Endodermal cell (in vitro differentiated cells): ENCODE measurements around the gene GABRB2. TPM values are rescaled to one million over a fixed set of nuclear protein-coding genes. Genes with fewer than 3 reads are reported as not detected.

ENCODE experiments used
- DNase-seq: peaks from one replicate; pipeline ENCODE4 v3.0.0-alpha.2; 2017
- H3K27ac ChIP-seq: 2 replicates; pipeline ENCODE4 v1.5.1; 2013; ENCODE audit warnings: mild to moderate bottlenecking, low read depth, low read length, moderate library complexity
- H3K27me3 ChIP-seq: 2 replicates; pipeline ENCODE4 v1.6.1; 2013; ENCODE audit warnings: mild to moderate bottlenecking, low read length, moderate library complexity; ENCODE audit not compliant: insufficient read depth, control insufficient read depth, poor library complexity, severe bottlenecking
- H3K36me3 ChIP-seq: 2 replicates; pipeline ENCODE4 v1.7.0; 2013; ENCODE audit warnings: mild to moderate bottlenecking, low read length, moderate library complexity; ENCODE audit not compliant: control insufficient read depth, insufficient read depth
- H3K4me1 ChIP-seq: one replicate; pipeline ENCODE4 v1.7.0; 2013; ENCODE audit warnings: low read length; ENCODE audit not compliant: control insufficient read depth, insufficient read depth
- H3K4me3 ChIP-seq: 2 replicates; pipeline ENCODE4 v1.5.1; 2013; ENCODE audit warnings: mild to moderate bottlenecking, low read length, moderate library complexity
- H3K9ac ChIP-seq: 2 replicates; pipeline ENCODE4 v1.6.1; 2013; ENCODE audit warnings: mild to moderate bottlenecking, low read length, moderate library complexity; ENCODE audit not compliant: poor library complexity, severe bottlenecking; ENCODE audit errors: extremely low read depth
- H3K9me3 ChIP-seq: 2 replicates; pipeline ENCODE4 v1.6.1; 2013; ENCODE audit warnings: mild to moderate bottlenecking, low read length, moderate library complexity; ENCODE audit not compliant: control insufficient read depth
- H3K27ac Mint-ChIP-seq: 2 replicates; pipeline ENCODE4 v1.8.0; 2020; ENCODE audit warnings: mixed read lengths
- H3K27me3 Mint-ChIP-seq: 2 replicates; pipeline ENCODE4 v1.8.0; 2021; ENCODE audit warnings: mild to moderate bottlenecking, mixed read lengths; ENCODE audit not compliant: insufficient read depth
- H3K36me3 Mint-ChIP-seq: 2 replicates; pipeline ENCODE4 v1.8.0; 2020; ENCODE audit warnings: low read depth, mixed read lengths
- H3K4me1 Mint-ChIP-seq: 2 replicates; pipeline ENCODE4 v1.8.0; 2020; ENCODE audit warnings: mixed read lengths
- H3K4me3 Mint-ChIP-seq: 2 replicates; pipeline ENCODE4 v1.8.0; 2020; ENCODE audit warnings: mild to moderate bottlenecking, moderate library complexity, mixed read lengths
- H3K9me3 Mint-ChIP-seq: 2 replicates; pipeline ENCODE4 v1.8.0; 2020; ENCODE audit warnings: mild to moderate bottlenecking, mixed read lengths
- WGBS, 2 experiments: methylation state at CpG; one replicate each; pipeline versions ENCODE4 v1.1.5 to v1.1.7; 2013; ENCODE audit warnings: missing lambda C conversion rate in 2 of 2, mixed read lengths in 1 of 2; ENCODE audit not compliant: insufficient coverage in 1 of 2, insufficient read length in 1 of 2; 5-methylcytosine and 5-hydroxymethylcytosine counted together
- total RNA-seq, 2 donors: library from RNA; stranded (reverse); fragmentation: NEBNext Ultra II Directional in 1 of 2; extraction: Animal tissue kit (Norgen Biotek cat#: 25700) in 1 of 2; gene quantifications; 2 replicates in 1 of 2; 3 replicates in 1 of 2; pipeline ENCODE4 v1.2.1, GENCODE V29; 2021
- TF ChIP-seq, protein P1 (sequence below): fragments of 200-600 bp; sonication (generic); conservative IDR thresholded peaks from 2 replicates; pipeline ENCODE4 v1.5.0; 2021; ENCODE audit warnings: antibody characterized with exemption, mild to moderate bottlenecking

GABRB2 gene
- total RNA-seq, 2 donors from 2014 or later = 0.77 to 2.5 TPM

DNA sequence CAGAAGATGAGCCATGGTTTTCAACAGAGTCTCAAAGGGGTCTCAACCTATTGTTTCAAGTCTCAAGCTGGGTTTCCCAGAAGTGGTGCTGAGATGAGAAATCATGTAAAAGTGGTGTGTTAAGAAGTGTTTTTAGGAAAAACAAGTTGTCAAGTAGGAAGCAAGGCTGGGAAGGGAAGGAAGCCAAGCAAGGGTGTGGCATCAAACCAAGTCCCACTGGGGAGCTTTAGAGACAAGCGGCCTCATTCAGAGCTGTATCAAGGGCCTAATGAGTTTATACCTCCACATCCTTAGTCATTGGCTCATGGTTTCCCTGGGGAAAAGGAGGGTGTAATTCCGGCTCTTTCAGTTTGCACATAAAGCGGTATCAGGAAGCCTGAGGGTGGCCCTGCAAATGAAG, 26.4 kb upstream of the GABRB2 start:
- H3K4me1 Mint-ChIP-seq = no peaks in the 10 kb centered on the region
- H3K4me3 Mint-ChIP-seq = no peak overlapping the region
- no peaks in the 10 kb centered on the region for H3K4me1 ChIP-seq
- no peaks in the 10 kb centered on the region for H3K27me3 ChIP-seq
- no peaks in the 10 kb centered on the region for H3K9me3 Mint-ChIP-seq
- no peak for DNase-seq
- no peak overlapping the region for H3K27ac ChIP-seq
- no peak overlapping the region for H3K4me3 ChIP-seq
- H3K36me3 Mint-ChIP-seq = no peaks in the 10 kb centered on the region
- TF ChIP-seq, protein P1, sequence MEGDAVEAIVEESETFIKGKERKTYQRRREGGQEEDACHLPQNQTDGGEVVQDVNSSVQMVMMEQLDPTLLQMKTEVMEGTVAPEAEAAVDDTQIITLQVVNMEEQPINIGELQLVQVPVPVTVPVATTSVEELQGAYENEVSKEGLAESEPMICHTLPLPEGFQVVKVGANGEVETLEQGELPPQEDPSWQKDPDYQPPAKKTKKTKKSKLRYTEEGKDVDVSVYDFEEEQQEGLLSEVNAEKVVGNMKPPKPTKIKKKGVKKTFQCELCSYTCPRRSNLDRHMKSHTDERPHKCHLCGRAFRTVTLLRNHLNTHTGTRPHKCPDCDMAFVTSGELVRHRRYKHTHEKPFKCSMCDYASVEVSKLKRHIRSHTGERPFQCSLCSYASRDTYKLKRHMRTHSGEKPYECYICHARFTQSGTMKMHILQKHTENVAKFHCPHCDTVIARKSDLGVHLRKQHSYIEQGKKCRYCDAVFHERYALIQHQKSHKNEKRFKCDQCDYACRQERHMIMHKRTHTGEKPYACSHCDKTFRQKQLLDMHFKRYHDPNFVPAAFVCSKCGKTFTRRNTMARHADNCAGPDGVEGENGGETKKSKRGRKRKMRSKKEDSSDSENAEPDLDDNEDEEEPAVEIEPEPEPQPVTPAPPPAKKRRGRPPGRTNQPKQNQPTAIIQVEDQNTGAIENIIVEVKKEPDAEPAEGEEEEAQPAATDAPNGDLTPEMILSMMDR = no peak
- H3K36me3 ChIP-seq = no peaks in the 10 kb centered on the region
- H3K9ac ChIP-seq = no peak overlapping the region
- WGBS, 2 experiments = 90 to 94% methylated on average over 2 to 3 of the region's 3 CpGs
- no peaks in the 10 kb centered on the region for H3K27me3 Mint-ChIP-seq
- H3K27ac Mint-ChIP-seq = no peak overlapping the region
- no peaks in the 10 kb centered on the region for H3K9me3 ChIP-seq

DNA sequence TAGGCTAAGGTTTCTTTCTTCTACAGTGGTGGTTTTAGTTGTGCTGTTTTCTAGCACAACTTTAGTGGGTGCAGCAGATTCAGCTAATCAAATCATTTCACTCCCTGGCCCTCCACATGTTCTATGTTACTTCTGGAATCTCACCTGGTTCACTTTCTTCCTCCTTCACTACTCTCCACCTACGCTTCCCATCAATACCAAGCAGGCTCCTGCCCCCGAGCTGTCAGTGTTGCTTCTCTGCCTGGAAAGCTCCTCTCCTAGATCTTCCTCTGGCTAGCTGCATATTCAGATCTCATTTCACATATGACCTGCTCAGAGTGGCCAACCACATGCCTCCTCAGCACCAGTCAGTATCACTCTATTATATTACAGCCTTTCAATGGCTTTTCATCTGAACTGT, 19.6 kb upstream of the GABRB2 start:
- no peaks in the 10 kb centered on the region for H3K4me1 ChIP-seq
- H3K4me3 ChIP-seq = no peak overlapping the region
- Mint-ChIP-seq H3K27me3 (no peaks in the 10 kb centered on the region), H3K9me3 (no peaks in the 10 kb centered on the region), H3K4me1 (peaks cover 12% of the 10 kb centered on the region), H3K4me3 (no peak overlapping the region), H3K27ac (no peak overlapping the region), H3K36me3 (no peaks in the 10 kb centered on the region)
- 87 to 89% methylated on average over 1 to 2 of the region's 2 CpGs for WGBS, 2 experiments
- DNase-seq = no peak
- H3K36me3 ChIP-seq = no peaks in the 10 kb centered on the region
- TF ChIP-seq, protein P1 = no peak
- no peaks in the 10 kb centered on the region for H3K9me3 ChIP-seq
- H3K27ac ChIP-seq = no peak overlapping the region
- H3K9ac ChIP-seq = no peak overlapping the region
- H3K27me3 ChIP-seq = no peaks in the 10 kb centered on the region

DNA sequence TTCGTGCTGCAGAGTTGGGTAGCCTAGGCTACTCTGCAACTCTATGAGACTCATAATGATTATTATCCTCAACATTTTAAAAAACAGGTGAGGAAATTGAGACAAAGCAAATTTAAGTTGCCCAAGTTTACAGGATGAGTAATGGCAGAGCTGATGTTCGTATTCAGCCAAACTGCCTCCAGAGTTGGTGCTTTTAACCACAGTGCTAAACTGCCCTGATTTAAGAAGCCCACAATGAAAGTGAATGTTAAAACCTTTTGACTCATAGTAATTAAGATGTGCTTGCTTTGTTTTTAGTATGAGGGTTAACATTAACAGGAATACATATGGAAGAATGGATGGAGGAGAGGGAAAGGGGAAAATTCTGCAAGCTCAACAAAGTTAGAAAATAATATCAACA, 15.9 kb upstream of the GABRB2 start:
- Histone ChIP-seq H3K4me3 (no peak overlapping the region), H3K9ac (no peak overlapping the region), H3K27ac (no peak overlapping the region), H3K9me3 (no peaks in the 10 kb centered on the region), H3K27me3 (no peaks in the 10 kb centered on the region), H3K36me3 (no peaks in the 10 kb centered on the region), H3K4me1 (no peaks in the 10 kb centered on the region)
- no peak overlapping the region for H3K4me3 Mint-ChIP-seq
- no peaks in the 10 kb centered on the region for H3K36me3 Mint-ChIP-seq
- 79 to 95% methylated on average over 2 of the region's 2 CpGs for WGBS, 2 experiments
- H3K9me3 Mint-ChIP-seq = no peaks in the 10 kb centered on the region
- DNase-seq = no peak
- TF ChIP-seq, protein P1 = no peak
- peaks cover 15% of the 10 kb centered on the region for H3K4me1 Mint-ChIP-seq
- H3K27me3 Mint-ChIP-seq = no peaks in the 10 kb centered on the region
- H3K27ac Mint-ChIP-seq = no peak overlapping the region
